ENCODE measurements around the gene GALNT16. TPM values are rescaled to one million over a fixed set of nuclear protein-coding genes. Genes with fewer than 3 reads are reported as not detected.
"Not testable (repeated sequence)": the region's sequence is repeated elsewhere in the genome, so short reads cannot be mapped to it uniquely, and the experiment has no call there.

GALNT16 gene
- polyA plus RNA-seq (2012; ENCODE audit: low read depth, missing spikeins): 0.14 TPM

DNA sequence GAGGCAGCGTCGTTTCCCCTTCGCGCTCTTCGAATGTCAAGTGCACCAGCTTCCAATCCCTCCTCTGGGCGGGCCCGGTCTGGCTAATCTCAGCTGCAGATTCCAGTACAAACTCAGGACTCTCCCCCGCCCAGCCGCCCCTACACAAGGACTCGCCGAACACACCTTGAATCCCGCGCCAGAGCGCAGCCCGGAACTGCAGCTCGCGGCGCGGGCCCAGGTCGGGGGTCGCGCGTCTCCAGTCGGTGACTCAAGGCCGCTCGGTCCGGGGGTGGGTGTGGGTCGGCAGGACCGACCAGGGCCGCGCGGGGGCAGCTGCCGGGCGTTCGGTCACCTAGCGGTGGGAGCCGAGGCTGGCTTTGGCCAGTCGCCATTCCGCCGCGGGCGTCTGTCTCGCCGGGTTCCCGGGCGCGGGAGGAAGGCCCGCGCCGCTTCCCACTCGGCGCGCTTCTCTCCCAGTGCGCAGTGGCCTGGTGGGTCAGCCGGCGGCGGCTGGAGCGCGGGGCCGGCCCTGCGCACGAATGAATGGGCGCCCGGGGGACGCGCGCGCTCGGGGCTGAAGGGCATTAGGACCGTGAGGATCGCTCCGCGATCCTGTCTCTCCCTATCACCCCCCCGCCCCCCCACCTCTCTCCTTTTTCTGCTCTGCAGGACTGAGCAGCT, at the start of gene GALNT16:
GALNT16 (plus strand) TSS at position 632 of the 663 bp plus-strand sequence. CDS start 133 bp downstream, outside the sequence.
- DNase-seq (ENCODE audit: insufficient read length, low spot score) (peak; percentile 44), FAIRE-seq (no peak)
- TF ChIP-seq PAX5 (IDR thresholded peaks at IDR 0.05; ENCODE audit: insufficient read depth, low read length, severe bottlenecking) (no peak), POU2F2 (IDR thresholded peaks at IDR 0.05; ENCODE audit: low read depth, low read length) (no peak), POLR2A (IDR thresholded peaks at IDR 0.05; ENCODE audit: low read depth, low read length) (no peak), TAF1 (IDR thresholded peaks at IDR 0.05; ENCODE audit: low read depth, low read length) (no peak)

DNA sequence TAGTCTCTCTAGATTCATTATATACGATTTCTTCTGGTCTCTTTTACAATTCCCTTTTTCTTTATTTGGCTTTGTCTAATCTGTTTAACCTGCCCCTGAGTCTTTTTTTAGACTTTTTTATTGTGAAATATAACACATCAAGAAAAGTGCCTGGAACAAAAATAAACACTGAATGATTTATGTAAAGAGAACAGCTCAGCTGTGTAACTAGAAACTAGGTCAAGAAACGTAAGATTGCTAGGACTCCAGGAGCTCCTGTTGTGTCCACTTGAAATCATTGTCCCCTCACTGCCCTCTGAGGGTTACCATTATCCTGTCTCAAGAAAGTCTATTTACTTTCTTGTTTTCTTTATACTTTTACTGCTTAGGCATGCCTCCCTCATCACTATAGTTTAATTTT, 45.6 kb upstream of the GALNT16 start:
- no peak for FAIRE-seq

DNA sequence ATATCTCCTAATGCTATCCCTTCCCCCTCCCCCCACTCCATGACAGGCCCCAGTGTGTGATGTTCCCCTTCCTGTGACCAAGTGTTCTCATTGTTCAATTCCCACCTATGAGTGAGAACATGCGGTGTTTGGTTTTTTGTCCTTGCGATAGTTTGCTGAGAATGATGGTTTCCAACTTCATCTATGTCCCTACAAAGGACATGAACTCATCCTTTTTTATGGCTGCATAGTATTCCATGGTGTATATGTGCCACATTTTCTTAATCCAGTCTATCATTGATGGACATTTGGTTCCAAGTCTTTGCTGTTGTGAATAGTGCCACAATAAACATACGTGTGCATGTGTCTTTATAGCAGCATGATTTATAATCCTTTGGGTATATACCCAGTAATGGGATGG, 42.3 kb upstream of the GALNT16 start:
- not testable (repeated sequence) for DNase-seq (ENCODE audit: insufficient read length, low spot score); FAIRE-seq

More for the DNA sequence above, 45.6 kb upstream of the GALNT16 start:
- DNase-seq (ENCODE audit: insufficient read length, low spot score): no peak
- TF ChIP-seq POLR2A (IDR thresholded peaks at IDR 0.05; ENCODE audit: low read depth, low read length) (no peak), POLR2AphosphoS5 (IDR thresholded peaks at IDR 0.05; ENCODE audit: low read depth, low read length) (no peak), POU2F2 (IDR thresholded peaks at IDR 0.05; ENCODE audit: low read depth, low read length) (no peak), PAX5 (IDR thresholded peaks at IDR 0.05; ENCODE audit: insufficient read depth, low read length, severe bottlenecking) (no peak), SPI1 (IDR thresholded peaks at IDR 0.05; ENCODE audit: low read depth, low read length) (no peak), TAF1 (IDR thresholded peaks at IDR 0.05; ENCODE audit: low read depth, low read length) (no peak)

DNA sequence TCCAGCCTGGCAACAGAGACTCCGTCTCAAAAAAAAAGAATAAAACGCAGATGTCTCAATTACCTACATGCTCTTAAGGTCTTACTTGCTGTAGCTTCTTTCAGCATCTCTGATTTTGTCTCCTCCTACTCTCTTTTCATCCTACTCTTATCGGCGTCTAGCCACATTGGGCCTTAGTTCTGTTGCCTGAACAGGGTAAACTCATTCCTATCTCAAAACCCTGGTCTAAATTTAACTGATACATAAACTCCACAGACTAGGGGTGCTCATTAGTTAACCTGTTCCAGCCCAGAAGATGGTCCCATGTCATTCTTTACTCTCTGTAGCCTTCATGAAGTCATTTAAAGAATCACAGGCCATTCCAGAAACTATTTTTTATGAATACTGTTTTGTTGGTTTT, 35.0 kb upstream of the GALNT16 start:
- no peak for DNase-seq (ENCODE audit: insufficient read length, low spot score)
- FAIRE-seq: no peak
- TF ChIP-seq POU2F2 (IDR thresholded peaks at IDR 0.05; ENCODE audit: low read depth, low read length) (no peak), TAF1 (IDR thresholded peaks at IDR 0.05; ENCODE audit: low read depth, low read length) (no peak), SPI1 (IDR thresholded peaks at IDR 0.05; ENCODE audit: low read depth, low read length) (no peak), PAX5 (IDR thresholded peaks at IDR 0.05; ENCODE audit: insufficient read depth, low read length, severe bottlenecking) (no peak), POLR2AphosphoS5 (IDR thresholded peaks at IDR 0.05; ENCODE audit: low read depth, low read length) (no peak), POLR2A (IDR thresholded peaks at IDR 0.05; ENCODE audit: low read depth, low read length) (no peak)

DNA sequence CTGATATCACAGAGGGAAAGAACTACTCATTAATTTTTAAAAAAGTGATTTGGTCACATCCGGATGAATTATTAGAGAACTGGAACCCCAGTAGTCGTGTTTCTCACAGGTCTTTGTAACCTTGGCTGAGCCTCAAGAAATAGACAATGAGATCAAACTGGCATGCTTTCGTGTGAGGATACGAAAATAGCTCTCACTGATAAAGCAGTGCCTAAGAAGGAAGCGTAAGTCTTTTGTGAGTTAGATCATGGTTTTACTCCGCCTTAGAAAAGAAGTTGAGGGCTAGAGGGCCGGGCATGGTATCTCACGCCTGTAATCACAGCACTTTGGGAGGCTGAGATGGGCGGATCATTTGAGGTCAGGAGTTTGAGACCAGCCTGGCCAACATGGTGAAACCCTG, 33.8 kb upstream of the GALNT16 start:
- DNase-seq (ENCODE audit: insufficient read length, low spot score) (no peak), FAIRE-seq (no peak)
- TF ChIP-seq POU2F2 (IDR thresholded peaks at IDR 0.05; ENCODE audit: low read depth, low read length): no peak

DNA sequence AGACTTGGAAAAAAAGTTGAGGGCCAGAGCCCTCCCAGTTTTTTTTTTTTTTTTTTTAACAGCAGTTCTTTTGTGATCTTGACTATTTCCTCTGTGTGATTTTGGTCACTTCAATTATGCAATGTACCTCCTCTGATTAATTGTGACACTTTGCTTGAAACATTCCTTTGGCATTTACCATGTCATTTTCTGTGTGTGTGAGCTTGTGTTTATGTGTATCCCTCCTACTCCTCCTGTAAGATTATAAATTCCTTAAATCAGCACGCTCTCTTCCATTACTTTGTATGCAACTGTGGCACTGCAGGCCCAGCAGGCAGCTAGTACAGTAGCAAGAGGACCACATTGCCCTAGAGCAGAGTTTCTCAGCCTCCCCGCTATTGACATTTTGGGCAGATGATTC, 33.2 kb upstream of the GALNT16 start:
- TF ChIP-seq TAF1 (IDR thresholded peaks at IDR 0.05; ENCODE audit: low read depth, low read length) (no peak), POLR2AphosphoS5 (IDR thresholded peaks at IDR 0.05; ENCODE audit: low read depth, low read length) (no peak), POU2F2 (IDR thresholded peaks at IDR 0.05; ENCODE audit: low read depth, low read length) (no peak), POLR2A (IDR thresholded peaks at IDR 0.05; ENCODE audit: low read depth, low read length) (no peak), PAX5 (IDR thresholded peaks at IDR 0.05; ENCODE audit: insufficient read depth, low read length, severe bottlenecking) (no peak), SPI1 (IDR thresholded peaks at IDR 0.05; ENCODE audit: low read depth, low read length) (no peak)
- FAIRE-seq: no peak
- no peak for DNase-seq (ENCODE audit: insufficient read length, low spot score)

DNA sequence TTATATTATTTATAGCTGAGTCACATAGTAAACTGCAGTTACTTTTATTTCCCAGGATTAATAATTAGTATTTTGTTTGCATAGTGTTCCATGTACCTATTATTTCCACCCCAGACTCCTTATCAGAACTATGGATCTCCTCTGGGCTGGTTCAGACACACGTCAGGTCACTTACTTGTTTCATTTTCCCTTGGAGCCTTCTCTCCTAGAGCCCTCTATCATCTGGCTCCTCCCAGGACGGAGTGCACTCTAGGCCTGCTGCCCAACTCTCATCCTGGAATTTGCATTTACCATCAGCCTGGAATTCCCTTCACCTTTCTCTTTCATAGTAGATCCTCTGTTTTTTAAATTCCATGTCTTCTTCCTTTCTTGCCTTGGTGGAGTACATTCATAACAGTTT, 28.5 kb upstream of the GALNT16 start:
- no peak for TF ChIP-seq SPI1 (IDR thresholded peaks at IDR 0.05; ENCODE audit: low read depth, low read length)
- no peak for TF ChIP-seq POU2F2 (IDR thresholded peaks at IDR 0.05; ENCODE audit: low read depth, low read length)
- no peak for TF ChIP-seq POLR2AphosphoS5 (IDR thresholded peaks at IDR 0.05; ENCODE audit: low read depth, low read length)
- TF ChIP-seq PAX5 (IDR thresholded peaks at IDR 0.05; ENCODE audit: insufficient read depth, low read length, severe bottlenecking): no peak
- TF ChIP-seq TAF1 (IDR thresholded peaks at IDR 0.05; ENCODE audit: low read depth, low read length): no peak
- no peak for TF ChIP-seq POLR2A (IDR thresholded peaks at IDR 0.05; ENCODE audit: low read depth, low read length)
- FAIRE-seq (no peak), DNase-seq (ENCODE audit: insufficient read length, low spot score) (no peak)

DNA sequence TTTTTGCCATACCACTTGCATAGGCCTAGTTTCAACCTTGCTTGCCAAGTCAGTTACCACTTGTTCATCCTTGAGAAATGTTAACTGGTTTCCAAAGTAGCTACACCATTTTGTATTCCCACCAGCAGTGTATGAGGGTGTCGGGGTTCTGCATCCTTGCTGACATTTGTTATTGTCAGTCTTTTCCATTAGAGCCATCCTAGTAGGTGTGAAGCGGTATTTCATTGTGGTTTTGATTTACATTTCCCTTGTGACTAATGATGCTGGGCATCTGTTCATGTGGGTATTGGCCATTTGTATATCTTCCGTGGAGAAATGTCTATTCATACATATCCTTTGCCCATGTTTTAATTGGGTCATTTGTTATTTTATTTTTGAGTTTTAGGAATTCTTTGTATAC, 27.6 kb upstream of the GALNT16 start:
- DNase-seq (ENCODE audit: insufficient read length, low spot score) (no peak), FAIRE-seq (no peak)
- TF ChIP-seq POU2F2 (IDR thresholded peaks at IDR 0.05; ENCODE audit: low read depth, low read length) (no peak), SPI1 (IDR thresholded peaks at IDR 0.05; ENCODE audit: low read depth, low read length) (no peak), POLR2A (IDR thresholded peaks at IDR 0.05; ENCODE audit: low read depth, low read length) (no peak), TAF1 (IDR thresholded peaks at IDR 0.05; ENCODE audit: low read depth, low read length) (no peak), POLR2AphosphoS5 (IDR thresholded peaks at IDR 0.05; ENCODE audit: low read depth, low read length) (no peak), PAX5 (IDR thresholded peaks at IDR 0.05; ENCODE audit: insufficient read depth, low read length, severe bottlenecking) (no peak)

DNA sequence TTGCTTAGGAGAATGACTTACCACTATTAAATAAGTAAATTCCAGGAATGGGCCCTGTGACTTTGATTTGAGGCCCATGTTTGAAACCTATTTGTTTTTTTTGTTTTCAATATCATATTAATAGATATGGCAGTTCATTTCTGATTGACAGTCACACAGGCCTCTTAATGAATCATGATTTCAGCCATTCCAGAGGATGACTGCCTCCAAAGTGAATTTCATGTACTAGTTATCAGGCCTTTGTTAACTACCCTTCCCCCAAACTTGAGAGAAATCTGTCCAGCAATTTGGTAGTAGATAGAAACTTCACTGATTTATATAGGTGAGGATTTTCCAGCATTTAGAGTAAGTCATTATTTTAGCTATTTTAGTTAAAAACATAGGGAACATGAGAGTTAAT, 25.9 kb upstream of the GALNT16 start:
- no peak for FAIRE-seq
- DNase-seq (ENCODE audit: insufficient read length, low spot score): no peak

DNA sequence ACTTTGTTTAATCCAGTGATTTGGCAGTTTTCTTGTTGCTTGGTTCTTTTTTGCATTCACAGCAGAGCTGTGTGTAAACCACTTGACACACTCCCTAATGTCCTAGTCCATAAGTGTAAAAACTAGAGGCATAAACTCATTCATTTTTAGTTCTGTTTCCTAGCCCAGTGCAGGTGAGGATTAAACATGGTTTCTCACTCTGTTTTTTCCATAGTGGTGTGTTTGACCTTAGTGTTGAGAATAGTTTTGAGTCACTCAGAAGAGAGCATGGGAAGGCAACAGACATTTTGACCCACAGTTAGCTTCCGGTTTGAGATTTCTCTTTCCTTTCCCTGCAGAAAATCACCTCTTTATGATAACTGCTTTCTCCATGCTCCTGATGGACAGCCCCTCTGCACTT, 24.2 kb upstream of the GALNT16 start:
- TF ChIP-seq SPI1 (IDR thresholded peaks at IDR 0.05; ENCODE audit: low read depth, low read length) (no peak), PAX5 (IDR thresholded peaks at IDR 0.05; ENCODE audit: insufficient read depth, low read length, severe bottlenecking) (no peak), POLR2AphosphoS5 (IDR thresholded peaks at IDR 0.05; ENCODE audit: low read depth, low read length) (no peak), POU2F2 (IDR thresholded peaks at IDR 0.05; ENCODE audit: low read depth, low read length) (no peak), POLR2A (IDR thresholded peaks at IDR 0.05; ENCODE audit: low read depth, low read length) (no peak)
- FAIRE-seq: no peak
- no peak for DNase-seq (ENCODE audit: insufficient read length, low spot score)

More for the DNA sequence above, 25.9 kb upstream of the GALNT16 start:
- TF ChIP-seq POLR2A (IDR thresholded peaks at IDR 0.05; ENCODE audit: low read depth, low read length) (no peak), POLR2AphosphoS5 (IDR thresholded peaks at IDR 0.05; ENCODE audit: low read depth, low read length) (no peak), SPI1 (IDR thresholded peaks at IDR 0.05; ENCODE audit: low read depth, low read length) (no peak), TAF1 (IDR thresholded peaks at IDR 0.05; ENCODE audit: low read depth, low read length) (no peak), POU2F2 (IDR thresholded peaks at IDR 0.05; ENCODE audit: low read depth, low read length) (no peak), PAX5 (IDR thresholded peaks at IDR 0.05; ENCODE audit: insufficient read depth, low read length, severe bottlenecking) (no peak)
